Smooth muscle cell (in vitro differentiated cells): Measurements from ENCODE around the gene AOX1. TPM values are rescaled to one million over a fixed set of nuclear protein-coding genes. Genes with fewer than 3 reads are reported as not detected.

Experiments
- DNase-seq: peaks from one replicate; lab custom pipeline; 2025; ENCODE audit not compliant: unreplicated experiment; lab: John Stamatoyannopoulos, UW
- H2AFZ ChIP-seq: fragments of 200-600 bp; sonication (generic); 2 replicates; pipeline ENCODE4 v1.6.0; 2016; ENCODE audit warnings: antibody characterized with exemption, low read depth, mild to moderate bottlenecking
- H3F3A ChIP-seq: fragments of 200-600 bp; sonication (generic); 2 replicates; pipeline ENCODE4 v1.6.0; 2017; ENCODE audit warnings: antibody characterized with exemption, low read depth
- H3K27ac ChIP-seq: fragments of 200-600 bp; sonication (generic); 2 replicates; pipeline ENCODE4 v1.5.1; 2016; ENCODE audit warnings: low read depth, mild to moderate bottlenecking
- H3K27me3 ChIP-seq: fragments of 200-600 bp; sonication (generic); 2 replicates; pipeline ENCODE4 v1.6.1; 2016; ENCODE audit warnings: low read depth, mild to moderate bottlenecking
- H3K36me3 ChIP-seq: fragments of 200-600 bp; sonication (generic); 2 replicates; pipeline ENCODE4 v1.5.1; 2016; ENCODE audit warnings: low read depth
- H3K4me1 ChIP-seq: fragments of 200-600 bp; sonication (generic); 2 replicates; pipeline ENCODE4 v1.5.1; 2016; ENCODE audit warnings: low read depth
- H3K4me2 ChIP-seq: fragments of 200-600 bp; sonication (generic); 2 replicates; pipeline ENCODE4 v1.6.0; 2016; ENCODE audit warnings: mild to moderate bottlenecking
- H3K4me3 ChIP-seq: fragments of 200-600 bp; sonication (generic); 2 replicates; pipeline ENCODE4 v1.5.1; 2016; ENCODE audit warnings: mild to moderate bottlenecking
- H3K79me2 ChIP-seq: fragments of 200-600 bp; sonication (generic); 2 replicates; pipeline ENCODE4 v1.6.0; 2016; ENCODE audit warnings: low read depth, mild to moderate bottlenecking
- H3K9ac ChIP-seq: fragments of 200-600 bp; sonication (generic); 2 replicates; pipeline ENCODE4 v1.6.0; 2016; ENCODE audit warnings: low read depth
- H3K9me3 ChIP-seq: fragments of 200-600 bp; sonication (generic); replicated peaks from 2 replicates; pipeline ENCODE4 v1.5.1; 2016; ENCODE audit warnings: low read depth
- H4K20me1 ChIP-seq: fragments of 200-600 bp; sonication (generic); 2 replicates; pipeline ENCODE4 v1.6.0; 2016; ENCODE audit warnings: low read depth
- WGBS: methylation state at CpG from one replicate; pipeline ENCODE4 v1.1.7; 2016; ENCODE audit warnings: low lambda C conversion rate; 5-methylcytosine and 5-hydroxymethylcytosine counted together
- polyA plus RNA-seq: library from polyadenylated mRNA; unstranded; fragments of >200 nt; fragmentation: Nextera tagmentation; extraction: Ambion mirVana; gene quantifications from 2 replicates; pipeline ENCODE4 v1.2.1, GENCODE V29; 2016
- total RNA-seq: library from RNA; depleted of rRNA; stranded (reverse); fragments of >200 nt; gene quantifications from 2 replicates; pipeline ENCODE4 v1.2.3, GENCODE V29; 2014
- TF ChIP-seq, protein P1 (sequence below): fragments of 200-600 bp; sonication (generic); IDR thresholded peaks from 2 replicates; pipeline ENCODE4 v1.5.1; 2017; ENCODE audit warnings: borderline replicate concordance, mild to moderate bottlenecking, antibody characterized with exemption; ENCODE audit not compliant: insufficient read depth, poor library complexity, severe bottlenecking

Gene AOX1
- total and polyA plus RNA-seq, 2 experiments from 2014 or later, result 0.18 TPM; not detected in 1

DNA sequence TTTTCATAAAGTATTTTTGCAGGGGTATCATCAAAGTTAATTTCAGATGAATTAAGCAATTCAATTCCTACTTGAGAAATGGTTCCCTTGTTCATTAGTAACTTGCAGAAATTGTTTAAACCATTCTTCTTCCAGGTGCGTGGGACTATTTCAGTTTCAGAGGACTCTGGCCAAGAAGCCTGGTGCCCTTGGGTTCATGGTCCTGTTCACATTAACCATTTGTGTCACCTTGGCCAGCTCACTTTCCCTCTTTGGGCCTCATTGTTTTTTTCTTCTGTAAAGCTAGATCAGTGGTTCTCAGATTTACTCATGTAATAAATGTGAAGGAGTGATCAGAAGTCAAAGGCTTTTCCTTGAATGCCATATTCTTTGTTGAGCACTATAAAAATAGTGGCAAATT, 113.5 kb downstream of the AOX1 start:
- no peak overlapping the region for H3K9ac ChIP-seq
- no peaks in the 10 kb centered on the region for H3K27me3 ChIP-seq
- no peaks in the 10 kb centered on the region for H3K79me2 ChIP-seq
- WGBS, result 0% methylated on average over 1 of the region's 1 CpG
- H3K36me3 ChIP-seq, result no peaks in the 10 kb centered on the region
- H4K20me1 ChIP-seq, result no peaks in the 10 kb centered on the region
- H3K4me2 ChIP-seq, result no peak overlapping the region
- no peak overlapping the region for H2AFZ ChIP-seq
- H3K4me3 ChIP-seq, result no peak overlapping the region
- no peak overlapping the region for H3K27ac ChIP-seq
- H3K9me3 ChIP-seq, result no peaks in the 10 kb centered on the region
- H3K4me1 ChIP-seq, result no peaks in the 10 kb centered on the region
- DNase-seq, result no peak
- no peaks in the 10 kb centered on the region for H3F3A ChIP-seq
- TF ChIP-seq, protein P1, sequence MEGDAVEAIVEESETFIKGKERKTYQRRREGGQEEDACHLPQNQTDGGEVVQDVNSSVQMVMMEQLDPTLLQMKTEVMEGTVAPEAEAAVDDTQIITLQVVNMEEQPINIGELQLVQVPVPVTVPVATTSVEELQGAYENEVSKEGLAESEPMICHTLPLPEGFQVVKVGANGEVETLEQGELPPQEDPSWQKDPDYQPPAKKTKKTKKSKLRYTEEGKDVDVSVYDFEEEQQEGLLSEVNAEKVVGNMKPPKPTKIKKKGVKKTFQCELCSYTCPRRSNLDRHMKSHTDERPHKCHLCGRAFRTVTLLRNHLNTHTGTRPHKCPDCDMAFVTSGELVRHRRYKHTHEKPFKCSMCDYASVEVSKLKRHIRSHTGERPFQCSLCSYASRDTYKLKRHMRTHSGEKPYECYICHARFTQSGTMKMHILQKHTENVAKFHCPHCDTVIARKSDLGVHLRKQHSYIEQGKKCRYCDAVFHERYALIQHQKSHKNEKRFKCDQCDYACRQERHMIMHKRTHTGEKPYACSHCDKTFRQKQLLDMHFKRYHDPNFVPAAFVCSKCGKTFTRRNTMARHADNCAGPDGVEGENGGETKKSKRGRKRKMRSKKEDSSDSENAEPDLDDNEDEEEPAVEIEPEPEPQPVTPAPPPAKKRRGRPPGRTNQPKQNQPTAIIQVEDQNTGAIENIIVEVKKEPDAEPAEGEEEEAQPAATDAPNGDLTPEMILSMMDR, result no peak

GRCh38 chr2:200700856-200701255, 115.0 kb downstream of the AOX1 start:
- H3K4me2 ChIP-seq, result no peak overlapping the region
- no peak overlapping the region for H2AFZ ChIP-seq
- no peaks in the 10 kb centered on the region for H3F3A ChIP-seq
- H3K27ac ChIP-seq, result no peak overlapping the region
- no peaks in the 10 kb centered on the region for H3K27me3 ChIP-seq
- TF ChIP-seq, protein P1, result no peak
- no peak overlapping the region for H3K4me3 ChIP-seq
- H3K79me2 ChIP-seq, result no peaks in the 10 kb centered on the region
- H3K4me1 ChIP-seq, result no peaks in the 10 kb centered on the region
- no peaks in the 10 kb centered on the region for H4K20me1 ChIP-seq
- WGBS, result 85% methylated on average over 2 of the region's 2 CpGs
- H3K9ac ChIP-seq, result no peak overlapping the region
- DNase-seq, result no peak
- H3K9me3 ChIP-seq, result no peaks in the 10 kb centered on the region
- no peaks in the 10 kb centered on the region for H3K36me3 ChIP-seq

DNA sequence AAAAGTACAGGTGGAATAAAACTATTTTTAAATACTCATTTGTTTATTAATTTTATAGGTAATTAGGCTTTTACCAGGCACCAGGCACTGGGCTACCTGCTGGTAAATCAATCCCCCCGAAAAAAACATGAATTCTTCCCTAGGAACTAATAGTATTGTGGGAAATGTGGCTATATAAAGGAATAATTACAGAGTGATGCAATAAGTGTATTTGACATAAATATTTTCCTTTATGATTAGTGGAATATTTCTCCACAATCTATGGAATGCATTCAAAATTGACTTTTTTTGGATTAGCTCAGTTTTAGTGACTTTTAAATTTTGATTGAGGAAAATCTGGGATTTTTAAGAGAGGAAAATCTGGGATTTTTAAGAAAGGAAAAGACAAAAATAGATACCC, 116.2 kb downstream of the AOX1 start:
- Histone ChIP-seq H3K9me3 (no peaks in the 10 kb centered on the region), H3K27me3 (no peaks in the 10 kb centered on the region), H3K9ac (no peak overlapping the region), H3K4me1 (no peaks in the 10 kb centered on the region), H3K4me3 (no peak overlapping the region), H3K36me3 (no peaks in the 10 kb centered on the region), H4K20me1 (no peaks in the 10 kb centered on the region), H2AFZ (no peak overlapping the region), H3F3A (no peaks in the 10 kb centered on the region), H3K4me2 (no peak overlapping the region), H3K27ac (no peak overlapping the region), H3K79me2 (no peaks in the 10 kb centered on the region)
- WGBS, result 74% methylated on average over 1 of the region's 1 CpG
- TF ChIP-seq, protein P1, result no peak
- DNase-seq, result no peak

GRCh38 chr2:200702646-200703118, 116.9 kb downstream of the AOX1 start:
- no peaks in the 10 kb centered on the region for H3K79me2 ChIP-seq
- H3K27me3 ChIP-seq, result no peaks in the 10 kb centered on the region
- TF ChIP-seq, protein P1, result no peak
- H3K4me3 ChIP-seq, result no peak overlapping the region
- no peaks in the 10 kb centered on the region for H3K36me3 ChIP-seq
- H4K20me1 ChIP-seq, result no peaks in the 10 kb centered on the region
- H3K4me2 ChIP-seq, result no peak overlapping the region
- H3K9ac ChIP-seq, result no peak overlapping the region
- 73% methylated on average over 4 of the region's 4 CpGs for WGBS
- DNase-seq, result no peak
- H3K4me1 ChIP-seq, result no peaks in the 10 kb centered on the region
- H3F3A ChIP-seq, result no peaks in the 10 kb centered on the region
- no peaks in the 10 kb centered on the region for H3K9me3 ChIP-seq
- no peak overlapping the region for H2AFZ ChIP-seq
- no peak overlapping the region for H3K27ac ChIP-seq
